ENCODE measurements around the gene KLHL11.
"Not testable (repeated sequence)": the region's sequence is repeated elsewhere in the genome, so short reads cannot be mapped to it uniquely, and the experiment has no call there.

Gene KLHL11

DNA sequence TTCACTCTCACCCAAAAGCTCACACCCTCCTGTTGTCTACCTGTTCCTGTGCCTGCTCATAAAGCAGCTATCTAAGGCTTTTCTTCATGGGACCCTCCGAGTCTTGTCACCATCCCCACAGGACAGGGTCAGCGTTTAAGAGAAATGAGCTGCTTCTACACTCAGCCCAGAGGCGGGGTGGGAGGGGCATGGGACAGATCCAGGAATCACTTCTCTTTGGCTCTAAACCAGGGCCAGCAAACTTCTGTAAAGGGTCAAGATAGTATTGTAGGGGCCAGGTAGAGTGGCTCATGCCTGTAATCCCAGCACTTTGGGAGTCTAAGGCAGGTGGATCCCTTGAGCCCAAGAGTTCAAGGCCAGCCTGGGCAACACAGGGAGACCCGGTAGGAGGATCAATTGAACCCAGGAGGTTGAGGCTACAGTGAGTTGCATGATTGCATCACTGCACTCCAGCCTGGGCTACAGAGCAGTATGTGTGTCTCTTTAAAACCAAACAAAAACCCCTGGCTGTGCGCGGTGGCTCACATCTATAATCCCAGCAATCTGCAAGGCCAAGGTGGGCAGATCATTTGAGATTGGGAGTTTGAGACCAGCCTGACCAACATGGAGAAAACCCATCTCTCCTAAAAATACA, 23.2 kb upstream of the KLHL11 start:
- DNase-seq (ENCODE audit: low spot score): no peak

DNA sequence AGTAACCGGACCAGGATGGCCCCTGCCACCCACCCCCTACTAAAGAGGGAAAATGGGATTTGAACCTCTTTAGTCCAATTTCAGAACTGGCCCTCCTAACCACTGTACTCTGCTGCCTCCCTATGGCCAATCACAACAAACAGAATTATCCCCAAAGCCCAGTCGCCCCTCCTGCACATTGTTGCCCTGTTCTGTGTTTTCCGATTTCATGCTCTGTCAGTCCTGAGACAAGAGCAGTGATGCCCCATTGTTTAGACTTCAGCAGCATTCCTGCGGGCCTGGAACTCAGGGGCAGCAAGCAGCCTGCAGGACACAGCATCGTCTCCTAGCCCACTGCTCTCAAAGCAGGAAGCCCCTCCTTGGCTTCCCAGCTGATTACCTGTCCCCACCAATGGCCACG, 20.5 kb upstream of the KLHL11 start:
- DNase-seq (ENCODE audit: low spot score): no peak

DNA sequence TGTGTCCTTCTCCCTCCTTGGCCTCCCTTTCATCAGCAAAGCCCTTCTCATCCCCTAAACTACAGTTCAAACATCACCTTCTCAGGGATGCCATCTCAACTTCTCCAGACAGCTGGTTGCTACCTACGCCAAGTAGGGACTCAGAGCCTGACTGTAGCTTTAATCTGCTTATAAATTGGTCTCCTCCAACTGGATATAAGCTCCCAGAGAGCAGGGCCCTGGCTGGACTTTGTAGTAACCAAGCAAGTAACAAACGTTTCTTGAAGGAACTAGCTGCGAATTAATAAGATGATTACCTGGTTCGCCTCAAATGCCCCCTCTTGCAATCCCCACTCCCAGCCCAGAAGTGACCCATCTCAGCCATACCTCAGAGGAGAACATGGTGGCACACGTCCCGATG, 17.5 kb upstream of the KLHL11 start:
- DNase-seq (ENCODE audit: low spot score): no peak

DNA sequence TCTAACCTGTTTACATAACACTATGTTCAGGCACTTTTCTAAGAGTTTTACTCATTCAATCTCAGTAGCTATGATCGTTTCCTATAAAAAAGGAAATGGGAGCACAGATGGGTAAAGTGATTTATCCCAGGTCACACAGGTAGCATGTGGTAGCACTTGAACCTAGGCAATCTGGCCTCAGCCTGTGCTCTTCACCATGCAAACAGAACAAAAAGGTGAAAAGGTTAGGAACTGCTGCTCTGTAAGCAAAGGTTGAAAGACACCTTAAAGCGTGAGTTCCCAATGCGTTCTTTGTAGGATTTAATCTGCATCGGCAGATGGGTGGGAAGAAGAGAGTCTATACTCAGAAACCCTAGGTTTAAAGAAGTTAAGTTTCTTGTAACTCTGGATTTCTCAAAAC, 14.9 kb upstream of the KLHL11 start:
- no peak for DNase-seq (ENCODE audit: low spot score)

DNA sequence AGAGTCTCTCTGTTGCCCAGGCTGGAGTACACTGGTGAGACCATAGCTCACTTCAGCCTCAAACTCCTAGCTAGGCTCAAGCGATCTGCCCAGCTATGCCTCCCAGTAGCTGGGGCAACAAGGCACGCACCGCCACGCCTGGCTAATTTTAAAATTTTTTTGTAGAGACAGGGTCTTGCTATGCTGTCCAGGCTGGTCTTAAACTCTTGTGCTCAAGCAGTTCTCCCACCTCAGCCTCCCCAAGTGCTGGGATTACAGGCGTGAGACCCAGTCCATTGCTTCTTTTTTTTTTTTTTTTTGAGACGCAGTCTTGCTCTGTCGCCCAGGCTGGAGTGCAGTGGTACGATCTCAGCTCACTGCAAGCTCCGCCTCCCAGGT, 9.1 kb upstream of the KLHL11 start:
- not testable (repeated sequence) for DNase-seq (ENCODE audit: low spot score)

DNA sequence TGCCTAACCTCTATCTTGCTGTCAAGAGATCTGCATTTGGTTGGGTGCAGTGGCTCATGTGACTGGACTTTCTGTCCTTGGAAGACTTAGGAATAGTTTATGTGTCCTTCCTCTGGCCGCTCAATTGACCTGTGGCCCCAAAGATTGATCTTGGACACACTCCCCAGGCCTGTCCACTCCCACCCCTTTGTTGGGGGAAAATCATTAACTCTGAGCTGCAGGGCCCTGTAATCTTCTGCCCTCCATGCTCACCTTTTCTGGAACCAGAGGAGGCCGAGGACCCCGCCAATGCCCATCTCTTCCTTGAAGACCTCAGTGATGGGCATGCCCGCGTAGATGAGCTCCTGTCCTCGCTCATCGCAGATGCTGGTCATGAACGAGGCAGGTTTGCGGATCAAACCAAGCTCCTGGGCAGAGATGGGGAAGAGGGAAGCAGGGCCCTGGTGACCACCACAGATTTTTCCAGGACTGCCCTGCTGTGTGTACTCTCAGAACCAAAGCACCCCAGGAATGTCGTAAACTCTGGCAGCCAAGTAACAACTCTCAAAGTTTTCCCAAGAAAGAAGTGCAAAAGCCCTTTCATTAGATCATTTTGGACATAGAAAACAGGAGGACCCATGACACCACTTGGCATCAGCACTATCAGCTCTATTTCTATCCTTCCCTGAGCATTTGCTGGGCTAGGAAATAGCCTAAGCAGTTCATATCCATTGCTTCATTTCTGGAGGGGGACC, 8.5 kb upstream of the KLHL11 start:
- no peak for DNase-seq (ENCODE audit: low spot score)

DNA sequence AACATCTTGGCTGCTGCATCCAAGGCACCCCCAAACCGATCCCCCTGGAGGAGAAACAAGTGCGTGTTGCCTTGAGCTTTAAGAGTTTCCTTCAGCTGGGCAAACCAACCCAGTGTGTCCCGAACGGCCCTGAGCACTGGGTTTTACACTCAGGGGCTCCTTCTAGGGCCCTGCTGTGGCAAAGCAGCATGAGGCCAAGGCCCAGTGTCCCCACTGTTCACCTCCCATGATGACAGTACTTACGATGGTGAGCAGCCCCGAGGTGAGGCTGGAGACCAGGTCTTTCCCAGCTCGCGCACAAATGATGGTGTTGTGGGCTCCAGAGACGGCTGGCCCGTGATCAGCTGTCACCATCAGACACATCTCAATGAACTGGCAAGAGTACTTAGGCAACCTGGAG, 6.6 kb upstream of the KLHL11 start:
- DNase-seq (ENCODE audit: low spot score): no peak

DNA sequence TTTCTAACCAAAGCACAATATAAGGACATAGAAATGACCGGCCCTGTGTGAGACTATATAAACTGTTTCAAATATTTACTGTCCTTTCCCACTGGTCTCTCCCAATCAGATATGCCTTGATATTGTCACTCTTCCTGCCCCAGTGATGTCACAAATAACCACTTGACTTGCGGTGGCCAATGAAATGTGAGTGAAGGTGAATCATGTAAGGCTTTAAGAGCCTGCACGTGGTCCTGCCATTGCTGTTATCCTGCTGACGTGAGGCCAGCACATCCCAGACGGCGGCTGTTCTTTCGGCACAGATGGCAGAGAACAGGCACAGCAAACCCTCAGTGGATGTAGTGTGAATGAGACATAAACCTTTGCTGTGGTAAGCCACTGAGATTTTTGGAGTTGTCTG, 5.4 kb upstream of the KLHL11 start:
- no peak for DNase-seq (ENCODE audit: low spot score)

DNA sequence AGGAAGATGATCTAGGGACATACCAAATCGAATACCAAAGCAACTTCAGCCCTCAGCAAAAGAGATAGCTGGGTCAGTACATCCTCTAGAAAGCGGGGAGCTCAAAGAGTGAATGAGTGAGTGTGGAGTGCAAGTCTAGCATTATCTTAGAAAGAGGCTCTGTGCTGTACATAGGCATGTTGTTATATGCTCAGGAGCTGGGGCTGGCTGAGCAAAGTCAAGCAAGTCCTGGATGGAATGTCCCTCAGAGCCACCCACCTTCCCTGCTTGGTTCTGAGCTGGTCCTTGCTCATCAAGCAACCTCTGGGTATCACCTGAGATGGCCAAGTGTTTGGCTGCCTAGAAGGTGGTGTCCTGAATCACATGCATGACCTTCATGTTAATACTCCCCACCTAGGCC, 4.9 kb upstream of the KLHL11 start:
- no peak for DNase-seq (ENCODE audit: low spot score)

DNA sequence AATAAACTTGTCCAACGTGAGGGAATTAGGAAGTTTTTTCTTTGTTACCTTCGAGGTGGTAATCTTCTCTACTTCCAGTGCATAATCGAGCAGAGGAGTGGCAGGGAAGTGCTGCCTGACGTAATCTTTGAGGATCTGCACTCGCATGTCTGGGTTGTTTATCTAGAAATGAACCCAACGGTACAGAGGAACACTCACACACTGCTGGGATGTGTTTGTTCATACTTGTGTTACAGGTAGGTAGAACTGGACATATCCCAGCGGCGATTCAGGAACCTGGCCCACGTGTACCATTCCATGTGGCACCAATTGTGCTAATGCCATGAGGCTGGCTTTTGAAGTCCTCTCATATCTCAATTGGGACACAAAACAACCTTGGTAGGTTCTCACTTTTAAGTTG, 4.2 kb upstream of the KLHL11 start:
- no peak for DNase-seq (ENCODE audit: low spot score)

DNA sequence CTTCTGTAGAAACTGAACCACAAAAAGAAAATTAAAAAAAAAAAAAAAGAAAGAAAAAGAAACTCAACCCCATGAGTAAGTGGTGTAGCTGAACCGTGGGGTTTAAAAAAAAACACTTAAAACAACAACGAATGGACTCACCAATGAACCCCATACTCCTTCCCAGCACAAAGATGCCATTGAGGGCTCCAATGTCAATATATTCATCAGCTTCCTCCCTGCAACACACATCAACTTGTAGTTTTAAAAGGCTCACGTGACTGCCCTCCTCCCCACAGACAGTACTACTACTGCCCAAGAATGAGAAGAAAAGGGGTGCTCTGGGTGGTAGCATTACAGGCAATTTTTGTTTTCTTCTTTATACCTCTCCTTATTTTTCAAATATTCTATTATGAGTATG, 3.3 kb upstream of the KLHL11 start:
- DNase-seq (ENCODE audit: low spot score): no peak

DNA sequence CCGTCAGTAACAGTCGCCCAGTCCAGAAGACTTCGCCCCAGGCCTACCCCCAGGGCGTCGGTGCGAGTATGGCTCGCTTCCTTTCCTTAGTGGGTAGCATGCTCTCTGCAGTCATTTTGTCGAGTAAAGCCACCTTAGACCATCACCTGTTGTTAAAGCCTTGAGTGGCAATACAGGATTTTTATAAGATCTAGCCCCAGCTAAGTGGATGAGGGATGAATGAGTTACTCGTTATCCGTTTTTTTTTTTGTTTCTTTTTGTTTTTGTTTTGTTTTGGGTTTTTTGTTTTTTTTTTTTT, 322 bp upstream of the KLHL11 start:
- no peak for DNase-seq (ENCODE audit: low spot score)

DNA sequence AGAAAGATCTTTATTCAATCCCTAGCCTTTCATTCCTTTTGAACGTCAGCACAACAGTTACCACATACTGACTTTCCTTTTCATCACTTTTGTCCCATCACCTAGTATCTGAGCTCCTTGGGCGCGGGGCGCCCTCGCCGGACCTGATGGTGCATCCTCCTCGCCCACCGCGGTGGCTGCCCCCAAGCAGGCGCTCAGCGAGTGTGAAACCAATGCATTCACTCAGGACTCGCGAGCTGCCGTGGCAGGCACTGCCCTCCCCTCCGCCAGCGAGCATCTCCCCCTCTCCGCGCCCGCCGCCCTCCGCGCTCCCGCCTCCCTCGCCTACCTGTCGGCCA, 756 bp downstream of the KLHL11 start:
- DNase-seq (ENCODE audit: low spot score): no peak

DNA sequence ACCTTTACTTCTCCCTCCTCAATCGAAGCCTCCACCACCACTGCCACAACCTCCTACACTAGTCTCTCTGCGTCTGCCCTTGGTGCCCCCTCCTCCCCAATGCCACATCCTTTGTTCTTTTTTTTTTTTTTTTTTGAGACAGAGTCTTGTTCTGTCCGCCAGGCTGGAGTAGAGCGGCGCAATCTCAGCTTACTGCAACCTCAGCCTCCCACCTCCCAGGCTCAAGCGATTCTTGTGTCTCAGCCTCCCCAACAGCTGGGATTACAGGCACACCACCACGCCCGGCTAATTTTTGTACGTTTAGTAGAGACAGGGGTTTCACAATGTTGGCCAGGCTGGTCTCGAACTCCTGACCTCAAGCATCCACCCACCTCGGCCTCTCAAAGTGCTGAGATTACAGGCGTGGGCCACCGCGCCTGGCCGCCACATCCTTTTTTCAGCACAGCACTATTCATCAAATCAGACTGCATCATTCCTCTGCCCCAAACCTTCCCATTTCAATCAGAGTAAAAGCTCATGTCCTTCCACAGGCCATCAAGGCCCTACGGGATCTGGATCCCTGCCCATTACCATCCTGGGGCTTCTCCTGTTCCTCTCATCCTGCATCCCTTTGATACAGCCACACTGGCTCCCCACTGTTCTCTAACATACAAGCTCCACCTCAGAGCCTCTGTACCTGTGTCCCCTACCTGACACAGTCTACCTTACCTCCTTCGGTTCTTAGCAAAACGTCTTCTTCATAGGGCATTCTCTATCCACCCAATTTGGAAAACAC, 2.0 kb downstream of the KLHL11 start:
- DNase-seq (ENCODE audit: low spot score): no peak

DNA sequence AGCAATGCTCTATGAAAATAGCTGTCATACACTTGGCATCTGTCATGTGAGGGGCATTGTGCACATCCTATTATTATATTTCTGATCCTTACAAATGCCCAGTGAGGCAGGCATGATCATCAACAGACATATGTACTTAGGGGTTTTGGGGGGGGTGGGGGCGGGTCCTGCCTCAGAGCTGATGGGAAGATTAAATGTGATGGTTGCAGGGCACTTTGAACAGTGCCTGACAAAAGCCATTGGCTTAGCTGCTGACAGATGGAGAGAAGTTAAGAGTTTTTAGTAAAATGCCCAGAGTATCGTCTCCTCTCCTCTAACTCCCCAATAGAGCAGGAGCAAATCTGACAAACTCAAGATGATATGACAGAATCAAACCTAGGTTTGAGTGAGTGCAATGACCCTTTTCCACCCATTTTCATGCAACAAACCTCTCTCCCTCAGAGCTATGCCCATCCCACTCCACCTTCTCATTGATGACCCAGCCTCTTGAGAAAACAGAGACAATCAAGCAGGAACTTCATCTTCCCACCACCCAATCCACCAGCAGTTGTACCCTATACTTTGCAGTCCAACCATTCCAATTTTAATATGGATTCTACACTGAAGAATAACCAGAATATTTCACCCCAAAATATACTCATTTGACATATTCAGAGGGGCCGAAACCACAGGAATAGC, 4.8 kb downstream of the KLHL11 start:
- DNase-seq (ENCODE audit: low spot score): no peak

DNA sequence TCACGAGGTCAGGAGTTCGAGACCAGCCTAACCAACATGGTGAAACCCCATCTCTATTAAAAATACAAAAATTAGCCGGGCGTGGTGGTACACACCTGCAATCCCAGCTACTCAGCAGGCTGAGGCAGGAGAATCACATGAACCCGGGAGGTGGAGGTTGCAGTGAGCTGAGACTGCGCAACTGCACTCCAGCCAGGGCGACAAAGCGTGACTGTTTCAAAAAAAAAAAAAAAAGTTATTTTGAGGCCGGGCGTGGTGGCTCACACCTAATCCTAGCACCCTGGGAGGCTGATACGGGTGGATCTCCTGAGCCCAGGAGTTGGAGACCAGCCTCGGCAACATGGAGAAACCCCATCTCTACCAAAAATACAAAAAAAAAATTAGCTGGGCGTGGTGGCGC, 13.8 kb downstream of the KLHL11 start:
- not testable (repeated sequence) for DNase-seq (ENCODE audit: low spot score)

DNA sequence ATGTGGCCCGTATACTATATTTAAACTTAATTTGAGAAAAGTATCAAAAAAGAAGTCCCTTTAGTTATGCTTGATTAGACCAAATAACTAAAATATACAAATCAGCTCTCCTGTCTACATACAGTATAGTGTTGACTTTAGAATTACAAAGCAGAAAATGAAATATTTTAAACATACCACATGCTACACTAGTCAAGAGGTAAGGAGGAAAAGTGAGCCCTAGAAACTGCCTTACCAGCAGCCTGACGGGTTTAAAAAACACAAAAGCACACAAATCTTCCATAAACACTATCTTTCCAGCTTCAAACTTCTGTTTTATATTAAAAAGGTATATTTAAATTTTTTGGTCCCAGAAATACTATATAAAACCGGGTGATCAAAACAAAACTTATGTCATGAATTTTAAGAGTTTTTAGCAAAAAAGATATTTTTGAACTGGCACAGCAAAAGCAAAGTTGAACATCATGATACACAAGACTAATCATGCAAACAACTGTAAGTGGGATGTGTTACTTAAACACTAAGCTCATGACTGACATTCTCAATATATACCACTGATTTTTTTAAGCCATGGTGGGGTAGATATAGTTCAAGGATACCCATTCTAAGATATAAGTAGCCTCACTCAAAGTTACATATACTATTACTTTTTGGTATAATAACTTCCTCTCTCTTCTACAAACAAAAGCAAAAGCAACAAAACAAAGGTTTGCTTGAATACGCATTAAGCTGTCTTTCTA, 15.8 kb downstream of the KLHL11 start:
- DNase-seq (ENCODE audit: low spot score): peak; percentile 46

DNA sequence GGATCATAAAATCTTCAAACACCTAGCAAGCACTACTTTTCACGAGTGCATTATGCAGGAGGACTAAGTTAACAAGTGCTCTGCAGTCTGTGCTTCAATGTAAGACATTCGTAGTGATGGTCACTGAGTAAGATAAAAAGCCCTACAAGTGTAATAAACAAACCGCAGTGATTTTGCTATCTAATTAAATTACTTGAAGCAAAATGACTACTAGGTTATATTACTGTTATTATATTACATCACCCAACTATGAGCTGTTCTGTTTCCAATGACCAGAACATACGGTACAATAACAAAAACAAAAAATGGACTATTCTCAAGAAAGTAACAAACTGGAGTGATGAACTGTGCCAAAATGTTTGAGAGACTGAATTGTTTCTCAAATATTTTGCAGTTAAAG, 16.4 kb downstream of the KLHL11 start:
- no peak for DNase-seq (ENCODE audit: low spot score)

DNA sequence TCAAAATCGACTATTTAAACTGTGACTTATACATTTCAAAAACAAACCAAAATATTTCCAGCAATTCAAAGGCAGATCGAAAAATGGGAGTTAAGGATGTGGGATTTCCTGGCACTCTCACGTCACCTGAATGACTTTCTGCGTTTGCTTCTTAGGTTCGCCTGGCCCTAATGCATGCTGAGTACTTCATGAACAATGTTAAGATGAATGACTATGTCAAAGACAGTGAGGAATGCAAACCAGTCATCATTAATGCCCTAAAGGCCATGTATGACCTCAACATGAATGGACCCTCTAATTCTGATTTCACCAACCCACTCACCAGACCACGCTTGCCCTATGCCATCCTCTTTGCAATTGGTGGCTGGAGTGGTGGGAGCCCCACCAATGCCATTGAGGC, 20.3 kb downstream of the KLHL11 start:
- DNase-seq (ENCODE audit: low spot score): no peak

DNA sequence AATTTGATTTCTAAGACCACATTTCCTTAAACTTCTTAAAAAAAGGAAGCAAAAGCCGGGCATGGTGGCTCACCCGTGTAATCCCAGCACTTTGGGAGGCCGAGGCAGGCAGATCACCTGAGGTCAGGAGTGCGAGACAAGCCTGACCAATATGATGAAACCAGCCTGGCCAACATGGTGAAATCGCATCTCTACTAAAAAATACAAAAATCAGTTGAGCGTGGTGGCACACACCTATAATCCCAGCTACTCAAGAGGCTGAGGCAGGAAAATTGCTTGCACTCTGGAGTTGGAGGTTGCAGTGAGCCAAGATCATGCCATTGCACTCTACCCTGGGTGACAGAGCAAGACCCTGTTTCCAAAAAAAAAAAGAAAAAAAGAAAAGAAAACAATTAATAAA, 24.4 kb downstream of the KLHL11 start:
- DNase-seq (ENCODE audit: low spot score): not testable (repeated sequence)

DNA sequence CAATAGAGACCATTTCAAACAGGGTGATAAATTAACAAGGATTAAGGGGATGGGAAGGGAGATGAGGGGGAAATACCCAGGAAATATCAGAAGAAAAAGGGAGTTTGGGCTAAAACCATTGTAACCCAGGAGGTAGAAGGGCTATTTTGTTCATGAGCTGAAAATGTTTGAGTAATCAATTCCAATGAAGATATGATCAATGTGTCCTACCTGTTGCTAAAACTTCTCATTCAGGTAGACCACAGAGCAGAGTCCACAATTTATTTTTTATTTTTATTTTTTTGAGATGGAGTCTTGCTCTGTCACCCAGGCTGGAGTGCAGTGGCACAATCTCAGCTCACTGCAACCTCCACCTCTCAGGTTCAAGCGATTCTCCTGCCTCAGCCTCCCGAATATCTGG, 25.8 kb downstream of the KLHL11 start:
- DNase-seq (ENCODE audit: low spot score): not testable (repeated sequence)

DNA sequence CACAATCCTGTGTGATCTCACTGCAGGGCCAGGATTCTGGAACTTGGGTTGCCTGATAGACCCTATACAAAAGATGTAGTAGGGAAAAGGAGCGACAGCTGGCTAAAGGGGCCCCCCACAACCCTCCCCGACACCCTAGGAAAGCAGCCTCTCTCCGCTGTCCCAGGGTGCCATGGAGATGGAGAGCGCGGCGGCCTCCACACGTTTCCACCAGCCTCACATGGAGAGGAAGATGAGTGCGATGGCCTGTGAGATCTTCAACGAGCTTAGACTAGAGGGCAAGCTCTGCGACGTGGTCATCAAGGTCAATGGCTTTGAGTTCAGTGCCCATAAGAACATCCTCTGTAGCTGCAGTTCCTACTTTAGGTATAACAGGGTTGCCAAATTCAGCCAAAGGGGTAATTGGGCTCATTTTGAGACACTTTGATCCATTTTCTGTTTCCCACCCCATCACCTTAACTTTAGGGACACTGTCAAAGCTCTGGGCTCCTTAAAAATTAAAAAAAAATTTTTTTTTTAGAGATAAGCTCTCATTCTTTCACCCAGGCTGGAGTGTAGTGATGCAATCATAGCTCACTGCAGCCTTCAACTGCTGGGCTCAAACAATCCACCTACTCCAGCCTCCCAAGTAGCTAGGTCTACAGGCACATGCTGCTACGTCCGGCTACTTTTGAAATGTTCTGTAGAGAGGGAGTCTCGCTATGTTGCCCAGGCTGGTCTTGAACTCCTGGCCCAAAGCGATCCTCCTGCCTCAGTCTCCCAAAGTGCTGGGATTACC, 27.3 kb downstream of the KLHL11 start, which contains the start of gene KLHL10:
KLHL10 (plus strand) TSS at position 65 of the 778 bp plus-strand sequence; CDS start at position 173, 108 bp downstream.
- DNase-seq (ENCODE audit: low spot score): no peak

Data from NAMALWA (cell line).